ENCODE data around the gene CDT1.

DNA sequence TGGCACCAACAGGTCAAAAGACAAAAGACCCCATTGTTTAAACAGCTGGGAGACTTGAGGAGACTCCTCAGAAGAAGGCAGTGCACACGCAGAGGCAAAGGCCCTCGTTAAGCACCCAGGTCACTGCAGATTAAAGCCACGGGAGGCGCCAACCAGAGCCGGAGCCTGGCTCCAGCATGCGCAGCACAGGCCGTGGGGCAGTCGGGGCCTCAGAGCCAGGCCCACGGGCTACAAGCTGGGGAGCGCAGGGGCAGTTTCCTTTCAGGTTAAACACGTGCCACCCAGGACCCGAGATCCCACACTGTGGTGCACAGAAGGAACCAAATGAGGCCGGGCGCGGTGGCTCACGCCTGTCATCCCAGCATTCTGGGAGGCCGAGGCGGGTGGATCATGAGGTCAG lies 27.8 kb upstream of the CDT1 start:
- TF ChIP-seq, protein P1, sequence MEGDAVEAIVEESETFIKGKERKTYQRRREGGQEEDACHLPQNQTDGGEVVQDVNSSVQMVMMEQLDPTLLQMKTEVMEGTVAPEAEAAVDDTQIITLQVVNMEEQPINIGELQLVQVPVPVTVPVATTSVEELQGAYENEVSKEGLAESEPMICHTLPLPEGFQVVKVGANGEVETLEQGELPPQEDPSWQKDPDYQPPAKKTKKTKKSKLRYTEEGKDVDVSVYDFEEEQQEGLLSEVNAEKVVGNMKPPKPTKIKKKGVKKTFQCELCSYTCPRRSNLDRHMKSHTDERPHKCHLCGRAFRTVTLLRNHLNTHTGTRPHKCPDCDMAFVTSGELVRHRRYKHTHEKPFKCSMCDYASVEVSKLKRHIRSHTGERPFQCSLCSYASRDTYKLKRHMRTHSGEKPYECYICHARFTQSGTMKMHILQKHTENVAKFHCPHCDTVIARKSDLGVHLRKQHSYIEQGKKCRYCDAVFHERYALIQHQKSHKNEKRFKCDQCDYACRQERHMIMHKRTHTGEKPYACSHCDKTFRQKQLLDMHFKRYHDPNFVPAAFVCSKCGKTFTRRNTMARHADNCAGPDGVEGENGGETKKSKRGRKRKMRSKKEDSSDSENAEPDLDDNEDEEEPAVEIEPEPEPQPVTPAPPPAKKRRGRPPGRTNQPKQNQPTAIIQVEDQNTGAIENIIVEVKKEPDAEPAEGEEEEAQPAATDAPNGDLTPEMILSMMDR (IDR thresholded peaks at IDR 0.05) = no peak
- TF ChIP-seq POLR2A (IDR thresholded peaks at IDR 0.05) = no peak

Data from tibial nerve (tissue), 3 donors.